Calu3 (cell line): Measurements from ENCODE around the gene H1-8. TPM values are rescaled to one million over a fixed set of nuclear protein-coding genes. Genes with fewer than 3 reads are reported as not detected.

Experiments used
- BruUV-seq: library from RNA; stranded (reverse); fragments of 400-500 nt; replicated peaks from 2 replicates; lab custom pipeline; 2021; lab: Mats Ljungman, UMichigan
- CTCF ChIA-PET: fragments of 300-600 bp; sonication (Branson Sonifier 250); formaldehyde crosslinking; loops from one replicate; lab custom pipeline; 2022; ENCODE audit warnings: antibody characterized with exemption; lab: Charles Lee
- DNase-seq: peaks from one replicate; pipeline ENCODE4 v3.0.0; 2022
- H3K27ac Mint-ChIP-seq: one replicate; pipeline ENCODE4 v1.8.0; 2022; ENCODE audit warnings: mixed read lengths; ENCODE audit not compliant: unreplicated experiment
- H3K27me3 Mint-ChIP-seq: one replicate; pipeline ENCODE4 v1.8.0; 2022; ENCODE audit warnings: mixed read lengths; ENCODE audit not compliant: unreplicated experiment
- H3K36me3 Mint-ChIP-seq: one replicate; pipeline ENCODE4 v1.8.0; 2022; ENCODE audit warnings: mild to moderate bottlenecking, moderate library complexity, mixed read lengths; ENCODE audit not compliant: insufficient read depth, unreplicated experiment
- H3K4me1 Mint-ChIP-seq: one replicate; pipeline ENCODE4 v1.8.0; 2022; ENCODE audit warnings: mild to moderate bottlenecking, low read depth, mixed read lengths; ENCODE audit not compliant: unreplicated experiment
- H3K4me3 Mint-ChIP-seq: one replicate; pipeline ENCODE4 v1.8.0; 2022; ENCODE audit warnings: mild to moderate bottlenecking, low read depth, moderate library complexity, mixed read lengths; ENCODE audit not compliant: unreplicated experiment
- H3K9me3 Mint-ChIP-seq: one replicate; pipeline ENCODE4 v1.8.0; 2022; ENCODE audit warnings: low read depth, mixed read lengths; ENCODE audit not compliant: unreplicated experiment
- intact Hi-C: fragments of 100-400 bp; cut with micrococcal nuclease; formaldehyde crosslinking; loops from one replicate; pipeline ENCODE4 v1.10.0; 2022; ENCODE audit not compliant: unreplicated experiment
- total RNA-seq: library from RNA; stranded (reverse); gene quantifications from 2 replicates; pipeline ENCODE4 v1.2.3, GENCODE V29; 2022
- TF ChIP-seq, protein P1 (sequence below): fragments of 200-600 bp; IDR thresholded peaks from one replicate; pipeline ENCODE4 v1.8.0; 2022; ENCODE audit warnings: antibody characterized with exemption; ENCODE audit not compliant: unreplicated experiment

The H1-8 gene
- total RNA-seq, 1 experiment from 2014 or later, result not detected

- H3K27me3 Mint-ChIP-seq, result no peaks in the 10 kb centered on the region
- H3K27ac Mint-ChIP-seq, result no peak overlapping the region
- BruUV-seq, result no TSS peak
- H3K4me1 Mint-ChIP-seq, result no peaks in the 10 kb centered on the region
- TF ChIP-seq, protein P1, sequence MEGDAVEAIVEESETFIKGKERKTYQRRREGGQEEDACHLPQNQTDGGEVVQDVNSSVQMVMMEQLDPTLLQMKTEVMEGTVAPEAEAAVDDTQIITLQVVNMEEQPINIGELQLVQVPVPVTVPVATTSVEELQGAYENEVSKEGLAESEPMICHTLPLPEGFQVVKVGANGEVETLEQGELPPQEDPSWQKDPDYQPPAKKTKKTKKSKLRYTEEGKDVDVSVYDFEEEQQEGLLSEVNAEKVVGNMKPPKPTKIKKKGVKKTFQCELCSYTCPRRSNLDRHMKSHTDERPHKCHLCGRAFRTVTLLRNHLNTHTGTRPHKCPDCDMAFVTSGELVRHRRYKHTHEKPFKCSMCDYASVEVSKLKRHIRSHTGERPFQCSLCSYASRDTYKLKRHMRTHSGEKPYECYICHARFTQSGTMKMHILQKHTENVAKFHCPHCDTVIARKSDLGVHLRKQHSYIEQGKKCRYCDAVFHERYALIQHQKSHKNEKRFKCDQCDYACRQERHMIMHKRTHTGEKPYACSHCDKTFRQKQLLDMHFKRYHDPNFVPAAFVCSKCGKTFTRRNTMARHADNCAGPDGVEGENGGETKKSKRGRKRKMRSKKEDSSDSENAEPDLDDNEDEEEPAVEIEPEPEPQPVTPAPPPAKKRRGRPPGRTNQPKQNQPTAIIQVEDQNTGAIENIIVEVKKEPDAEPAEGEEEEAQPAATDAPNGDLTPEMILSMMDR, result no peak
- no peaks in the 10 kb centered on the region for H3K9me3 Mint-ChIP-seq
- intact Hi-C loops, result no loop called here
- H3K4me3 Mint-ChIP-seq, result no peak overlapping the region
- CTCF ChIA-PET, result interaction anchor here (0.6 kb wide), 1 partner anchor 33 kb away, joined by 4 read pairs; no protein-coding TSS in a partner anchor
- no peak for DNase-seq
- H3K36me3 Mint-ChIP-seq, result no peaks in the 10 kb centered on the region
These were observed 25.0 kb downstream of the H1-8 start for GRCh38 chr3:129567939-129568338.

DNA sequence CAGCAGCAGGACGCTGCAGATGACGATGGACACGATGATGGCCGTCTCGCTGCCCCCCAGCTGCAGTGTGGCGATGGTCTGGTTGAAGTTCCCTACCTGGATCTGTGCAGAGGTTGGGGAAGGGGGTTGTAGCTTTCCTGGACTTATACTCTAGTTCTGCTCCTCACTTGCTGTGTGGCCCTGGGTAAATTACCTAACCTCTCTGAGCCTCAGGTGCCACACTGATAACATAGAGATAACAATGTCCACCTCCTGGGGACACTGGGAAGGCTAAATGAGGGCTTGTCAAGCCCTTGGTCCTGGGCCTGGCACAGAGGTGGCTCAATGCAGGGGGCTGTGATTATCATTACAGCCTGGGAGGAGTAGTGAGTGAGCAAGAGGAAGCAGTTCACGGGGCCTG is 26.9 kb downstream of the H1-8 start:
- no peaks in the 10 kb centered on the region for H3K27me3 Mint-ChIP-seq
- CTCF ChIA-PET, result no interaction called here
- DNase-seq, result no peak
- no peak overlapping the region for H3K4me3 Mint-ChIP-seq
- TF ChIP-seq, protein P1, result no peak
- no peak overlapping the region for H3K27ac Mint-ChIP-seq
- intact Hi-C loops, result no loop called here
- H3K36me3 Mint-ChIP-seq, result no peaks in the 10 kb centered on the region
- H3K9me3 Mint-ChIP-seq, result no peaks in the 10 kb centered on the region
- BruUV-seq, result no TSS peak
- H3K4me1 Mint-ChIP-seq, result no peaks in the 10 kb centered on the region

DNA sequence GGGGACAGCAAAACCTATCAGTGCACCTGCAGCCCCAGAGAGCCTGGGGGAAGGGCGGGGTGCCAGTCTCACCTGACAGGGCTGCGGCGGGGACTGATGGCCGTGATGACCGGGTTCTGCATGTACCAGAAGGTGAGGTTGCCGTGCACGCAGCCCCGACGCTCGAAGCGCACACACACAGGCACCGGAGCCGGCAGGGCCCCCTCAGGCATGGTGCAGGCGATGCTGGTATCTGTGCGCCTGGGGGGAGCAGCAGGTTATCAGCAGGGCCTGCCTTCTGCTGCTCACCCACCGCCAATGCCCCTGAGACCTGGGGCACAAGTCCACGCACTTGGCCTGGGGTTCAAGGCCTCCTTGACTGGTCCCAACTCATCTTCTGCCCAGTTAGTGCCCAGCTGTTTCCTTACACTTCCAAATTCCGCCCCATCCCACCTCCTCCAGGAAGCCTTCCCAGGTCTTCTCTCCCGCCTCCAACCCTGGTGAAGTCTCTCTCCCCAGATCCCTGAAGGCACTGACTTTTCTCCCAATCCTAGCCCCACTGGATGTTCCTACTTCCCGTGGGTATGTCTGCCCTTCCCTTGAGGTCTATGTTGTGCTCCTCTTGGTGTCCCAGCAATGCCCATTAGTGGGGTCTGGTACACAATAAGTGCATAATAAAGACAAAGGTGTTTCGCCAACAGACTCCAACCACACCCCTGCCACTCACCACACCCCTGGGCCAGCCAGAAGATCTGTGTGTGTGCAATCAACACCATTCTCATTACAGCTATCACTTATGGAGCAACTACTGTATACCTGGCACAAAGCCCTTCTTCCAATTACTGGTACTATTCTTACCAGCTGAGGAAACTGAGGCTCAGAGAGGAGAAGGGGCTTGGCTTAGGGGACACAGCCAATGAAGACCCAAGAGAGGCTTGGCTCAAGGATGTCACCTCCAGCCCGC is 28.9 kb downstream of the H1-8 start:
- CTCF ChIA-PET, result no interaction called here
- no TSS peak for BruUV-seq
- Mint-ChIP-seq H3K36me3 (no peaks in the 10 kb centered on the region), H3K9me3 (no peaks in the 10 kb centered on the region), H3K27ac (no peak overlapping the region), H3K4me1 (no peaks in the 10 kb centered on the region), H3K27me3 (no peaks in the 10 kb centered on the region), H3K4me3 (no peak overlapping the region)
- TF ChIP-seq, protein P1, result no peak
- no peak for DNase-seq
- intact Hi-C loops, result no loop called here

- CTCF ChIA-PET, result no interaction called here
- no peak overlapping the region for H3K27ac Mint-ChIP-seq
- no peak for DNase-seq
- no peaks in the 10 kb centered on the region for H3K4me1 Mint-ChIP-seq
- H3K4me3 Mint-ChIP-seq, result no peak overlapping the region
- no peaks in the 10 kb centered on the region for H3K9me3 Mint-ChIP-seq
- no peaks in the 10 kb centered on the region for H3K27me3 Mint-ChIP-seq
- no peaks in the 10 kb centered on the region for H3K36me3 Mint-ChIP-seq
- no TSS peak for BruUV-seq
- TF ChIP-seq, protein P1, result no peak
- intact Hi-C loops, result no loop called here
These were observed 29.6 kb downstream of the H1-8 start for GRCh38 chr3:129572603-129573002.
